Epidermal melanocyte (primary cell): ENCODE data around the gene ZNF664.

ENCODE experiments used
- DNase-seq: peaks from one replicate; pipeline ENCODE4 v3.0.0; 2011; ENCODE audit warnings: low spot score; ENCODE audit not compliant: insufficient read length

ZNF664 gene

GRCh38 chr12:124059752-124060151 is 86.7 kb downstream of the ZNF664 start:
- DNase-seq = no peak
